Measurements from ENCODE around the gene TET1. TPM values are rescaled to one million over a fixed set of nuclear protein-coding genes. Genes with fewer than 3 reads are reported as not detected.

TET1 gene
- total and polyA plus RNA-seq, 2 of the 13 experiments (the other 11 are each of a cell fraction or from before 2014, with no cell fraction given): 6.9 to 7.3 TPM

DNA sequence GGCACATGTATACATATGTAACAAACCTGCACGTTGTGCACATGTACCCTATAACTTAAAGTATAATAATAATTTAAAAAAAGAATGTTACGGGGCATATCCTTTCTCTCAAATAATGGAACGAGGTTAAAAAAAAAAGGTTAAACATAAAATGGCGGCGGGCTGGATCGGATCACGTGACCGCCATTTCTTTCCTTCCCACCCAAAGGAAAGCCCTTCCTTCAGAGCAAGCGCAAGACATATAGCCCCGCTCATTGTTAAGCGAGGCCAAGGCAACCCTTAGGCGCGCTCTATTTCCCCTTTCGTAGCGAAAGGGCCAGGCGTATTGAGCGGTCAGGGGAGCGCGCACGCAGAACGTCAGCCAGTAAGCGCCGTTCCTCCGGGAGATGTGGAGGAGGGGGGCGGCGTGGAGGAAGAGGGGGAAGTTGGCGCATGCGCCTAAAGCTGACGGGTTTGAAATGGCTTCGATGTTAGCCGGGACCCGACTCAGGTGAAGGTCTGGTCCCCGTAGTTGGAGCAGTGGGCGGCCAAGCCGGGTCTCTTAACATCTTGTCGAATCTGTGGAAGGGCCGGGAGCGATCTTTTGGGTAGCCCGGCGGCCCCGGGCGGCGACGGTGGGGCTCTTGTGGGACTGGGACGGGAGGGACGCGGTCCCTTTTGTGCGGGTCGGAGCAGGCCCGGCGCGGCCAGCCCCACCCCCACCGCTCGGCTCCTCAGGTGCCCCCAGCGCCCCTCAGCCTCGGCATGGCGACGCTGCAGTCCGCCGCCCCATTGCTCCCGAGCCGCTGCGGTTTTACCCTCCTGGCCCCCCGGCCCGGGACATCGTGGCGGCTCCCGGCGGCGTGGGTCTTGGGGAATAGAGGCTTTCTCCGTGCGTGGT, 160.9 kb downstream of the TET1 start, which contains the start of gene CCAR1 (continued):
- TF ChIP-seq ZBTB40 (IDR thresholded peaks at IDR 0.05) (no peak), ZBTB40 (CRISPR knock-in tag; IDR thresholded peaks at IDR 0.05) (no peak; the same call in none of the 2 replicates), CERS6 (CRISPR knock-in tag; IDR thresholded peaks at IDR 0.05) (no peak), ZNF253 (CRISPR knock-in tag; IDR thresholded peaks at IDR 0.05; ENCODE audit: borderline replicate concordance) (no peak), RFX3 (CRISPR knock-in tag; IDR thresholded peaks at IDR 0.05) (no peak), ZNF687 (CRISPR knock-in tag; IDR thresholded peaks at IDR 0.05) (peak; percentile 90), ZFAT (CRISPR knock-in tag; conservative IDR thresholded peaks at IDR 0.05) (no peak), KDM5B (CRISPR knock-in tag; IDR thresholded peaks at IDR 0.05; ENCODE audit: borderline replicate concordance) (peak; percentile 91), PAX8 (CRISPR knock-in tag; IDR thresholded peaks at IDR 0.05; ENCODE audit: borderline replicate concordance) (peak; percentile 49; the same call in 1 of the 2 replicates), ZFP36L2 (CRISPR knock-in tag; IDR thresholded peaks at IDR 0.05) (no peak), FLYWCH1 (CRISPR knock-in tag; IDR thresholded peaks at IDR 0.05) (no peak), U2AF2 (IDR thresholded peaks at IDR 0.05; ENCODE audit: low read depth, low read length) (no peak), CAMTA2 (CRISPR knock-in tag; IDR thresholded peaks at IDR 0.05; ENCODE audit: borderline replicate concordance) (peak; percentile 90; the same call in 1 of the 2 replicates), CCAR2 (optimal IDR thresholded peaks at IDR 0.05; ENCODE audit: low read depth, low read length) (no peak), SAP130 (CRISPR knock-in tag; IDR thresholded peaks at IDR 0.05; ENCODE audit: low read depth) (peak; percentile 80)

All from HepG2 (cell line).